HepG2 (cell line): ENCODE results near the gene GPR155. TPM values are rescaled to one million over a fixed set of nuclear protein-coding genes. Genes with fewer than 3 reads are reported as not detected.

Experiments used
- BCL6 ChIP-seq: IDR thresholded peaks from 2 replicates; pipeline ENCODE4 v1.6.1; 2016; ENCODE audit warnings: missing genetic modification reagents, missing compliant biosample characterization
- EHMT2 ChIP-seq: fragments of 200-600 bp; sonication (generic); IDR thresholded peaks from 2 replicates; pipeline ENCODE4 v1.7.0; 2017; ENCODE audit warnings: antibody characterized with exemption, low read depth, low read length, borderline replicate concordance
- KLF9 ChIP-seq: IDR thresholded peaks from 2 replicates; pipeline ENCODE4 v1.6.1; 2016; ENCODE audit warnings: low read depth
- SIN3B ChIP-seq: fragments of 150-350 bp; IDR thresholded peaks from 2 replicates; pipeline ENCODE4 v1.6.1; 2014; ENCODE audit warnings: low read length
- SPEN ChIP-seq: sonication (generic); formaldehyde crosslinking; IDR thresholded peaks from 2 replicates; pipeline ENCODE4 v1.5.1; 2020; ENCODE audit warnings: low read depth, mild to moderate bottlenecking, missing genetic modification reagents
- TEAD2 ChIP-seq: sonication (generic); formaldehyde crosslinking; IDR thresholded peaks from 2 replicates; pipeline ENCODE4 v1.9.0; 2021; ENCODE audit warnings: missing genetic modification reagents
- WIZ ChIP-seq: sonication (generic); formaldehyde crosslinking; IDR thresholded peaks from 2 replicates; pipeline ENCODE4 v1.5.1; 2020; ENCODE audit warnings: mild to moderate bottlenecking, missing genetic modification reagents
- ZKSCAN8 ChIP-seq: IDR thresholded peaks from 2 replicates; pipeline ENCODE4 v1.6.1; 2016; ENCODE audit warnings: borderline replicate concordance, missing genetic modification reagents, missing compliant biosample characterization
- ZNF230 ChIP-seq: sonication (generic); formaldehyde crosslinking; IDR thresholded peaks from 2 replicates; pipeline ENCODE4 v1.4.0; 2020; ENCODE audit warnings: mild to moderate bottlenecking, missing genetic modification reagents
- ZNF264 ChIP-seq: sonication (generic); formaldehyde crosslinking; IDR thresholded peaks from 2 replicates; pipeline ENCODE4 v1.4.0; 2020; ENCODE audit warnings: missing genetic modification reagents
- ZNF383 ChIP-seq: sonication (generic); formaldehyde crosslinking; IDR thresholded peaks from 2 replicates; pipeline ENCODE4 v1.4.0; 2020; ENCODE audit warnings: missing genetic modification reagents, mild to moderate bottlenecking, borderline replicate concordance
- ZNF768 ChIP-seq: sonication (generic); formaldehyde crosslinking; IDR thresholded peaks from 2 replicates; pipeline ENCODE4 v1.4.0; 2020; ENCODE audit warnings: missing genetic modification reagents
- polyA plus RNA-seq, 8 experiments: library from polyadenylated mRNA; depleted of rRNA in 3 of 8; stranded (reverse) in 7 of 8; unstranded in 1 of 8; fragments of >200 nt; fragmentation: Illumina TruSeq in 4 of 8; extraction: Trizol in 4 of 8; gene quantifications; 2 replicates each; pipeline versions ENCODE4 v1.2.1 to v1.2.3, GENCODE V29; 2011 to 2016; ENCODE audit warnings: low read depth in 4 of 8, missing spikeins in 1 of 8, mixed read lengths in 1 of 8; ENCODE audit not compliant: insufficient read depth in 1 of 8
- total RNA-seq, 5 experiments: library from RNA; depleted of rRNA; stranded (reverse); fragments of >200 nt; fragmentation: Illumina TruSeq; extraction: Trizol; gene quantifications; 2 replicates each; pipeline ENCODE4 v1.2.3, GENCODE V29; 2016; ENCODE audit warnings: low read depth in 1 of 5
- TF ChIP-seq, protein P1 (sequence below): sonication (generic); formaldehyde crosslinking; IDR thresholded peaks from 2 replicates; pipeline ENCODE4 v1.4.0; 2020; ENCODE audit warnings: missing genetic modification reagents
- TF ChIP-seq, protein P2 (sequence below): sonication (generic); formaldehyde crosslinking; IDR thresholded peaks from 2 replicates; pipeline ENCODE4 v1.4.0; 2020; ENCODE audit warnings: missing genetic modification reagents
- TF ChIP-seq, protein P3 (sequence below): sonication (generic); formaldehyde crosslinking; IDR thresholded peaks from 2 replicates; pipeline ENCODE4 v1.4.0; 2020; ENCODE audit warnings: missing genetic modification reagents
- TF ChIP-seq, protein P4 (sequence below): IDR thresholded peaks from 2 replicates; pipeline ENCODE4 v1.6.1; 2016; ENCODE audit warnings: missing genetic modification reagents, missing compliant biosample characterization
- TF ChIP-seq, protein P5 (sequence below): sonication (generic); formaldehyde crosslinking; IDR thresholded peaks from 2 replicates; pipeline ENCODE4 v1.4.0; 2020; ENCODE audit warnings: missing genetic modification reagents; ENCODE audit errors: not compliant biosample characterization
- TF ChIP-seq, protein P6 (sequence below): sonication (generic); formaldehyde crosslinking; IDR thresholded peaks from 2 replicates; pipeline ENCODE4 v1.5.1; 2020; ENCODE audit warnings: mild to moderate bottlenecking, missing genetic modification reagents, borderline replicate concordance

GPR155 gene
- total and polyA plus RNA-seq, 2 of the 13 experiments (the other 11 are each of a cell fraction or from before 2014, with no cell fraction given): 0.15 to 0.49 TPM

DNA sequence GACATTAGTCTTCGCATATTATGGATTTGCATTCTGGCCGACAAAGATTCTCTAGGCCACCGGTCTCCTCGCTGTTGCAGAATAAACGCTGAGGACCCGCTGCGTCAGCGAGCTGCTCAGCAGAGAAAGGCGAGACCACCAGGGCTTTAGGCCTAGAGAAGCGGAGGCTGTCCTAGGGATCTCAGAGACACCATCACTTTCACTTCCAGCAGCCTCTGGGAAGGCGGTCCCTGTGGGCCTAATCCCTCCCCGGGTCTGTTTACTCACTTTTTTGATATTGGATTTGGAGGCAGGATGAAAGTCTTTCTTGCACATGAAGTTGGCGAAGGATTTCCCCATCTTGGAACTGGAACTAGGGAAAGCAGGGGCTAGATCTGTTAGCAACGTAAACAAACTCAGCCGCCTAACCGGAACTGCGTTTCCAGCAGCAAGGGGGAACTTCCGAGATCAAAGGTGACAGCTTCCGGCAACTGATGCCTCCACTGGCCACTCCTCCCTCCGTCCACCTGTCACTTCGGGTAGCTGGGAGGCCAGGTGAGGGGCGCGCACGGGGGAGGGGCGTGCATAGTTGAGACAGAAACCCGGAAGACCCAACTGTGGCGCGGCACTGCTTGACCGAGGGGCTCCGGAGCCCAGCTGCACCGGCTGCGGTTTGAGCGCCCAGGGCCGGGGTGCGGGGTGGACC is 91.4 kb downstream of the GPR155 start, which contains the start of gene SCRN3 (continued):
- TF ChIP-seq, protein P1, sequence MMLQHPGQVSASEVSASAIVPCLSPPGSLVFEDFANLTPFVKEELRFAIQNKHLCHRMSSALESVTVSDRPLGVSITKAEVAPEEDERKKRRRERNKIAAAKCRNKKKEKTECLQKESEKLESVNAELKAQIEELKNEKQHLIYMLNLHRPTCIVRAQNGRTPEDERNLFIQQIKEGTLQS (CRISPR knock-in tag): 0 out of 2 replicates have a peak, but pooled peaks have one; percentile 39
- TF ChIP-seq ZNF264 (CRISPR knock-in tag) (peak; percentile 61), ZKSCAN8 (CRISPR knock-in tag) (peak; percentile 59; the same call in 1 of the 2 replicates), TEAD2 (CRISPR knock-in tag) (no peak), ZNF768 (CRISPR knock-in tag) (peak; percentile 43; the same call in 1 of the 2 replicates), EHMT2 (peak; percentile 63; the same call in 1 of the 2 replicates), WIZ (CRISPR knock-in tag) (0 out of 2 replicates have a peak, but pooled peaks have one; percentile 53), ZNF230 (0 out of 2 replicates have a peak, but pooled peaks have one; percentile 43), ZNF383 (CRISPR knock-in tag) (no peak), SPEN (CRISPR knock-in tag) (peak; percentile 68), SIN3B (no peak; the same call in 1 of the 2 replicates), KLF9 (0 out of 2 replicates have a peak, but pooled peaks have one; percentile 29), BCL6 (CRISPR knock-in tag) (peak; percentile 2; the same call in 1 of the 2 replicates)
- TF ChIP-seq, protein P2, sequence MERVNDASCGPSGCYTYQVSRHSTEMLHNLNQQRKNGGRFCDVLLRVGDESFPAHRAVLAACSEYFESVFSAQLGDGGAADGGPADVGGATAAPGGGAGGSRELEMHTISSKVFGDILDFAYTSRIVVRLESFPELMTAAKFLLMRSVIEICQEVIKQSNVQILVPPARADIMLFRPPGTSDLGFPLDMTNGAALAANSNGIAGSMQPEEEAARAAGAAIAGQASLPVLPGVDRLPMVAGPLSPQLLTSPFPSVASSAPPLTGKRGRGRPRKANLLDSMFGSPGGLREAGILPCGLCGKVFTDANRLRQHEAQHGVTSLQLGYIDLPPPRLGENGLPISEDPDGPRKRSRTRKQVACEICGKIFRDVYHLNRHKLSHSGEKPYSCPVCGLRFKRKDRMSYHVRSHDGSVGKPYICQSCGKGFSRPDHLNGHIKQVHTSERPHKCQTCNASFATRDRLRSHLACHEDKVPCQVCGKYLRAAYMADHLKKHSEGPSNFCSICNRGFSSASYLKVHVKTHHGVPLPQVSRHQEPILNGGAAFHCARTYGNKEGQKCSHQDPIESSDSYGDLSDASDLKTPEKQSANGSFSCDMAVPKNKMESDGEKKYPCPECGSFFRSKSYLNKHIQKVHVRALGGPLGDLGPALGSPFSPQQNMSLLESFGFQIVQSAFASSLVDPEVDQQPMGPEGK (CRISPR knock-in tag): peak; percentile 68
- TF ChIP-seq, protein P3, sequence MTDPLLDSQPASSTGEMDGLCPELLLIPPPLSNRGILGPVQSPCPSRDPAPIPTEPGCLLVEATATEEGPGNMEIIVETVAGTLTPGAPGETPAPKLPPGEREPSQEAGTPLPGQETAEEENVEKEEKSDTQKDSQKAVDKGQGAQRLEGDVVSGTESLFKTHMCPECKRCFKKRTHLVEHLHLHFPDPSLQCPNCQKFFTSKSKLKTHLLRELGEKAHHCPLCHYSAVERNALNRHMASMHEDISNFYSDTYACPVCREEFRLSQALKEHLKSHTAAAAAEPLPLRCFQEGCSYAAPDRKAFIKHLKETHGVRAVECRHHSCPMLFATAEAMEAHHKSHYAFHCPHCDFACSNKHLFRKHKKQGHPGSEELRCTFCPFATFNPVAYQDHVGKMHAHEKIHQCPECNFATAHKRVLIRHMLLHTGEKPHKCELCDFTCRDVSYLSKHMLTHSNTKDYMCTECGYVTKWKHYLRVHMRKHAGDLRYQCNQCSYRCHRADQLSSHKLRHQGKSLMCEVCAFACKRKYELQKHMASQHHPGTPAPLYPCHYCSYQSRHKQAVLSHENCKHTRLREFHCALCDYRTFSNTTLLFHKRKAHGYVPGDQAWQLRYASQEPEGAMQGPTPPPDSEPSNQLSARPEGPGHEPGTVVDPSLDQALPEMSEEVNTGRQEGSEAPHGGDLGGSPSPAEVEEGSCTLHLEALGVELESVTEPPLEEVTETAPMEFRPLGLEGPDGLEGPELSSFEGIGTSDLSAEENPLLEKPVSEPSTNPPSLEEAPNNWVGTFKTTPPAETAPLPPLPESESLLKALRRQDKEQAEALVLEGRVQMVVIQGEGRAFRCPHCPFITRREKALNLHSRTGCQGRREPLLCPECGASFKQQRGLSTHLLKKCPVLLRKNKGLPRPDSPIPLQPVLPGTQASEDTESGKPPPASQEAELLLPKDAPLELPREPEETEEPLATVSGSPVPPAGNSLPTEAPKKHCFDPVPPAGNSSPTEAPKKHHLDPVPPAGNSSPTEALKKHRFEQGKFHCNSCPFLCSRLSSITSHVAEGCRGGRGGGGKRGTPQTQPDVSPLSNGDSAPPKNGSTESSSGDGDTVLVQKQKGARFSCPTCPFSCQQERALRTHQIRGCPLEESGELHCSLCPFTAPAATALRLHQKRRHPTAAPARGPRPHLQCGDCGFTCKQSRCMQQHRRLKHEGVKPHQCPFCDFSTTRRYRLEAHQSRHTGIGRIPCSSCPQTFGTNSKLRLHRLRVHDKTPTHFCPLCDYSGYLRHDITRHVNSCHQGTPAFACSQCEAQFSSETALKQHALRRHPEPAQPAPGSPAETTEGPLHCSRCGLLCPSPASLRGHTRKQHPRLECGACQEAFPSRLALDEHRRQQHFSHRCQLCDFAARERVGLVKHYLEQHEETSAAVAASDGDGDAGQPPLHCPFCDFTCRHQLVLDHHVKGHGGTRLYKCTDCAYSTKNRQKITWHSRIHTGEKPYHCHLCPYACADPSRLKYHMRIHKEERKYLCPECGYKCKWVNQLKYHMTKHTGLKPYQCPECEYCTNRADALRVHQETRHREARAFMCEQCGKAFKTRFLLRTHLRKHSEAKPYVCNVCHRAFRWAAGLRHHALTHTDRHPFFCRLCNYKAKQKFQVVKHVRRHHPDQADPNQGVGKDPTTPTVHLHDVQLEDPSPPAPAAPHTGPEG: no peak
- TF ChIP-seq, protein P4, sequence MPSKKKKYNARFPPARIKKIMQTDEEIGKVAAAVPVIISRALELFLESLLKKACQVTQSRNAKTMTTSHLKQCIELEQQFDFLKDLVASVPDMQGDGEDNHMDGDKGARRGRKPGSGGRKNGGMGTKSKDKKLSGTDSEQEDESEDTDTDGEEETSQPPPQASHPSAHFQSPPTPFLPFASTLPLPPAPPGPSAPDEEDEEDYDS (CRISPR knock-in tag): peak; percentile 65
- TF ChIP-seq, protein P5, sequence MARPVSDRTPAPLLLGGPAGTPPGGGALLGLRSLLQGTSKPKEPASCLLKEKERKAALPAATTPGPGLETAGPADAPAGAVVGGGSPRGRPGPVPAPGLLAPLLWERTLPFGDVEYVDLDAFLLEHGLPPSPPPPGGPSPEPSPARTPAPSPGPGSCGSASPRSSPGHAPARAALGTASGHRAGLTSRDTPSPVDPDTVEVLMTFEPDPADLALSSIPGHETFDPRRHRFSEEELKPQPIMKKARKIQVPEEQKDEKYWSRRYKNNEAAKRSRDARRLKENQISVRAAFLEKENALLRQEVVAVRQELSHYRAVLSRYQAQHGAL (CRISPR knock-in tag): no peak
- TF ChIP-seq, protein P6, sequence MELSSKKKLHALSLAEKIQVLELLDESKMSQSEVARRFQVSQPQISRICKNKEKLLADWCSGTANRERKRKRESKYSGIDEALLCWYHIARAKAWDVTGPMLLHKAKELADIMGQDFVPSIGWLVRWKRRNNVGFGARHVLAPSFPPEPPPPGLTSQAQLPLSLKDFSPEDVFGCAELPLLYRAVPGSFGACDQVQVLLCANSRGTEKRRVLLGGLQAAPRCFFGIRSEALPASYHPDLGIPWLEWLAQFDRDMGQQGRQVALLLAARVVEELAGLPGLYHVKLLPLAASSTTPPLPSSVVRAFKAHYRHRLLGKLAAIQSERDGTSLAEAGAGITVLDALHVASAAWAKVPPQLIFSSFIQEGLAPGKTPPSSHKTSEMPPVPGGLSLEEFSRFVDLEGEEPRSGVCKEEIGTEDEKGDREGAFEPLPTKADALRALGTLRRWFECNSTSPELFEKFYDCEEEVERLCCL (CRISPR knock-in tag): no peak
